GM19025 (cell line): ENCODE results near the gene BTBD2.

Experiments used
- ATAC-seq: cut with Tn5 transposase; IDR thresholded peaks from one replicate; pipeline ENCODE4 v1.9.1; 2021; ENCODE audit warnings: mild to moderate bottlenecking, low read depth, moderate library complexity; ENCODE audit not compliant: unreplicated experiment

BTBD2 gene

GRCh38 chr19:1968279-1969175 lies 47.0 kb downstream of the BTBD2 start:
- no peak for ATAC-seq

GRCh38 chr19:1967087-1967608 lies 48.4 kb downstream of the BTBD2 start:
- ATAC-seq, result no peak

- ATAC-seq, result no peak
Measured at GRCh38 chr19:1962674-1963073, 52.8 kb downstream of the BTBD2 start.

- no peak for ATAC-seq
Measured at GRCh38 chr19:1961000-1961883, 54.3 kb downstream of the BTBD2 start.

GRCh38 chr19:1959928-1960589 lies 55.5 kb downstream of the BTBD2 start:
- ATAC-seq, result no peak

GRCh38 chr19:1957562-1958248 lies 57.8 kb downstream of the BTBD2 start:
- ATAC-seq, result no peak

GRCh38 chr19:1956868-1957492 lies 58.5 kb downstream of the BTBD2 start:
- no peak for ATAC-seq

- no peak for ATAC-seq
Measured at GRCh38 chr19:1956122-1956494, 59.4 kb downstream of the BTBD2 start.

GRCh38 chr19:1955171-1956121 lies 60.1 kb downstream of the BTBD2 start:
- no peak for ATAC-seq

- ATAC-seq, result no peak
Measured at GRCh38 chr19:1954532-1954933, 61.0 kb downstream of the BTBD2 start.

- no peak for ATAC-seq
Measured at GRCh38 chr19:1953441-1954094, 61.9 kb downstream of the BTBD2 start.

- no peak for ATAC-seq
Measured at GRCh38 chr19:1953037-1953436, 62.5 kb downstream of the BTBD2 start.

GRCh38 chr19:1952635-1953034 lies 62.9 kb downstream of the BTBD2 start:
- ATAC-seq, result no peak

GRCh38 chr19:1950640-1951039 lies 64.9 kb downstream of the BTBD2 start:
- ATAC-seq, result no peak

GRCh38 chr19:1949304-1950101 lies 66.0 kb downstream of the BTBD2 start:
- no peak for ATAC-seq

- ATAC-seq, result no peak
Measured at GRCh38 chr19:1947651-1948209, 67.8 kb downstream of the BTBD2 start.

GRCh38 chr19:1945899-1946298 lies 69.6 kb downstream of the BTBD2 start:
- ATAC-seq, result no peak
